HG03521 (cell line): Measurements from ENCODE around the gene RPL39.
"Not testable (repeated sequence)": the region's sequence is repeated elsewhere in the genome, so short reads cannot be mapped to it uniquely, and the experiment has no call there.

Source experiments
- ATAC-seq: cut with Tn5 transposase; IDR thresholded peaks from one replicate; pipeline ENCODE4 v1.9.1; 2021; ENCODE audit warnings: mild to moderate bottlenecking, moderate library complexity; ENCODE audit not compliant: unreplicated experiment

Gene RPL39

GRCh38 chrX:119791437-119792231 is at the start of gene RPL39:
Gene RPL39, minus strand, starts transcription at chrX:119791630. Its CDS starts 54 bp downstream, at chrX:119791576.
- ATAC-seq: peak; percentile 89

- no peak for ATAC-seq
Observed at GRCh38 chrX:119833905-119834304, 42.5 kb upstream of the RPL39 start.

GRCh38 chrX:119828446-119828845 is 37.0 kb upstream of the RPL39 start:
- no peak for ATAC-seq

GRCh38 chrX:119826399-119826959 is 35.0 kb upstream of the RPL39 start:
- no peak for ATAC-seq

GRCh38 chrX:119824221-119824620 is 32.8 kb upstream of the RPL39 start:
- ATAC-seq: not testable (repeated sequence)

- peak; percentile 93 for ATAC-seq
Observed at GRCh38 chrX:119821703-119822102, 30.3 kb upstream of the RPL39 start.

GRCh38 chrX:119817130-119817690 is 25.8 kb upstream of the RPL39 start:
- ATAC-seq: no peak

- no peak for ATAC-seq
Observed at GRCh38 chrX:119816300-119816699, 24.9 kb upstream of the RPL39 start.

- ATAC-seq: no peak
Observed at GRCh38 chrX:119809185-119809666, 17.8 kb upstream of the RPL39 start.

GRCh38 chrX:119808461-119808860 is 17.0 kb upstream of the RPL39 start:
- not testable (repeated sequence) for ATAC-seq

GRCh38 chrX:119802546-119802945 is 11.1 kb upstream of the RPL39 start:
- ATAC-seq: no peak

GRCh38 chrX:119801253-119802221 is 10.1 kb upstream of the RPL39 start:
- ATAC-seq: no peak

- ATAC-seq: peak; percentile 14
Observed at GRCh38 chrX:119790977-119791436, 423 bp downstream of the RPL39 start.

GRCh38 chrX:119784747-119785446 is 6.5 kb downstream of the RPL39 start:
- no peak for ATAC-seq

- ATAC-seq: no peak
Observed at GRCh38 chrX:119783026-119783425, 8.4 kb downstream of the RPL39 start.

- no peak for ATAC-seq
Observed at GRCh38 chrX:119778829-119779228, 12.6 kb downstream of the RPL39 start.

GRCh38 chrX:119775517-119776238 is 15.8 kb downstream of the RPL39 start:
- no peak for ATAC-seq

- ATAC-seq: not testable (repeated sequence)
Observed at GRCh38 chrX:119769388-119769787, 22.0 kb downstream of the RPL39 start.

- ATAC-seq: not testable (repeated sequence)
Observed at GRCh38 chrX:119768436-119768835, 23.0 kb downstream of the RPL39 start.
